Progenitor cell of endocrine pancreas (in vitro differentiated cells): ENCODE results near the gene SFTPD. TPM values are rescaled to one million over a fixed set of nuclear protein-coding genes. Genes with fewer than 3 reads are reported as not detected.

ENCODE experiments used
- DNase-seq: peaks from one replicate; pipeline ENCODE4 v3.0.0; 2021; ENCODE audit warnings: low spot score; ENCODE audit not compliant: unreplicated experiment
- H3K27ac Mint-ChIP-seq: 2 replicates; pipeline ENCODE4 v1.8.0; 2021; ENCODE audit warnings: mild to moderate bottlenecking, moderate library complexity, mixed read lengths
- H3K27me3 Mint-ChIP-seq: 2 replicates; pipeline ENCODE4 v1.8.0; 2021; ENCODE audit warnings: mixed read lengths
- H3K36me3 Mint-ChIP-seq: 2 replicates; pipeline ENCODE4 v1.8.0; 2022; ENCODE audit warnings: mixed read lengths; ENCODE audit not compliant: insufficient read depth
- H3K4me1 Mint-ChIP-seq: 2 replicates; pipeline ENCODE4 v1.8.0; 2021; ENCODE audit warnings: low read depth, mixed read lengths
- H3K4me3 Mint-ChIP-seq: 2 replicates; pipeline ENCODE4 v1.8.0; 2021; ENCODE audit warnings: low read depth, mild to moderate bottlenecking, moderate library complexity, mixed read lengths
- H3K9me3 Mint-ChIP-seq: 2 replicates; pipeline ENCODE4 v1.8.0; 2021; ENCODE audit warnings: low read depth, mixed read lengths
- total RNA-seq: library from RNA; stranded (reverse); gene quantifications from 2 replicates; pipeline ENCODE4 v1.2.1, GENCODE V29; 2021
- TF ChIP-seq, protein P1 (sequence below): fragments of 200-600 bp; sonication (generic); IDR thresholded peaks from one replicate; pipeline ENCODE4 v1.5.0; 2021; ENCODE audit warnings: antibody characterized with exemption, mild to moderate bottlenecking; ENCODE audit not compliant: unreplicated experiment

The SFTPD gene
- total RNA-seq, 1 donor from 2014 or later = 0.29 TPM

DNA sequence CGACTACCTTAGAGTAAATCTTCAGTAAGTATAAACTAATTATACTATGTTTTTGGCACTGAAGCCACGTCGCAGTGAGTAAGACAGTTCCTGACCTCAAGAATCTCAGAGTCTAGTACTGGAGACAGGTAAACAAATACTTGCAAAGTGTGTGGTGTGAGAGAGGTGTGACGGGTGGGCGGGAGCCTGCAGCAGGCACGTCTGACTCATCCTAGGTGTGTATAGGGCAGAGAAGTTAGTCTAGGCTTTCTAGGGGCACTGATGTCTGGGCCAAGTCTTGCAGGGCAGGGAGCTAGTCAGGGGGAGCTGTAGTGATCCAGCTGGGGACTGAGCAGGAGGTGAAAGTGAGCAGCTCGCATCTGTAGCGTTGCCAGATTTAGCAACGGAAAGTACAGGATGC, 35.9 kb upstream of the SFTPD start:
- Mint-ChIP-seq H3K27ac (no peak overlapping the region), H3K4me3 (no peak overlapping the region), H3K36me3 (no peaks in the 10 kb centered on the region), H3K4me1 (no peaks in the 10 kb centered on the region), H3K27me3 (peaks cover 59% of the 10 kb centered on the region), H3K9me3 (peaks cover 8% of the 10 kb centered on the region)
- DNase-seq = no peak
- TF ChIP-seq, protein P1, sequence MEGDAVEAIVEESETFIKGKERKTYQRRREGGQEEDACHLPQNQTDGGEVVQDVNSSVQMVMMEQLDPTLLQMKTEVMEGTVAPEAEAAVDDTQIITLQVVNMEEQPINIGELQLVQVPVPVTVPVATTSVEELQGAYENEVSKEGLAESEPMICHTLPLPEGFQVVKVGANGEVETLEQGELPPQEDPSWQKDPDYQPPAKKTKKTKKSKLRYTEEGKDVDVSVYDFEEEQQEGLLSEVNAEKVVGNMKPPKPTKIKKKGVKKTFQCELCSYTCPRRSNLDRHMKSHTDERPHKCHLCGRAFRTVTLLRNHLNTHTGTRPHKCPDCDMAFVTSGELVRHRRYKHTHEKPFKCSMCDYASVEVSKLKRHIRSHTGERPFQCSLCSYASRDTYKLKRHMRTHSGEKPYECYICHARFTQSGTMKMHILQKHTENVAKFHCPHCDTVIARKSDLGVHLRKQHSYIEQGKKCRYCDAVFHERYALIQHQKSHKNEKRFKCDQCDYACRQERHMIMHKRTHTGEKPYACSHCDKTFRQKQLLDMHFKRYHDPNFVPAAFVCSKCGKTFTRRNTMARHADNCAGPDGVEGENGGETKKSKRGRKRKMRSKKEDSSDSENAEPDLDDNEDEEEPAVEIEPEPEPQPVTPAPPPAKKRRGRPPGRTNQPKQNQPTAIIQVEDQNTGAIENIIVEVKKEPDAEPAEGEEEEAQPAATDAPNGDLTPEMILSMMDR = no peak

DNA sequence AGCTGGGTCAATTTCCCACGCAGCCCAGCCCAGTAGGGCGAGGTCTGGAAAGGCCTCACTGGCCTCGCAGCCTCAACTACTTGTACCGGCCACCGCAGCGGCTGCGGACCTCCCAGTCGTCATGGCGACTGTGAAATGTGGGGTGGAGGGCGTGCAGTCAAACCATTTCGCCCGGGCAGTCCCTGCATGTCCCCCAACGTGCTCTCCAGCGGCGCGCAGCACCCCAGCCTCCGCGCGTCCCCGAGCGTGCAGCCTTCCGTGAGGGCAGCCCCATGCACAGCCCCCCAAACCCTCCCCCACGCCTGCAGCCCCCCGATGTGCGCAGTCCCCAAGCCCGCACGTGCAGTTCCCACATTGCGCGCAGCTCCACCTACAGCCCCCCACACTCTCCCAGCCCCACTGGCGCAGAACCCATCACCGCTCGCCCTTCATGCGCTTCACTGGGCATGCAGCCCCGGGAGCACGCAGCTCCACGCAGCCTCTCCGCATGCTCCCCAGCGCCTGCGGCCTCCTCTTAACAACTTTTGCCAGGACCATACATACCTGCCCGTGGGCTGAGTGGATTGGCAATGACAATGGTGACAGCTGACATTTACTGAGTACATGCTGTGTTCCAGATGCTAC, 34.5 kb upstream of the SFTPD start:
- Mint-ChIP-seq H3K4me3 (peak overlapping the region; percentile 53), H3K27me3 (peaks cover 72% of the 10 kb centered on the region), H3K27ac (no peak overlapping the region), H3K9me3 (no peaks in the 10 kb centered on the region), H3K36me3 (no peaks in the 10 kb centered on the region), H3K4me1 (no peaks in the 10 kb centered on the region)
- DNase-seq = no peak
- TF ChIP-seq, protein P1 = no peak

DNA sequence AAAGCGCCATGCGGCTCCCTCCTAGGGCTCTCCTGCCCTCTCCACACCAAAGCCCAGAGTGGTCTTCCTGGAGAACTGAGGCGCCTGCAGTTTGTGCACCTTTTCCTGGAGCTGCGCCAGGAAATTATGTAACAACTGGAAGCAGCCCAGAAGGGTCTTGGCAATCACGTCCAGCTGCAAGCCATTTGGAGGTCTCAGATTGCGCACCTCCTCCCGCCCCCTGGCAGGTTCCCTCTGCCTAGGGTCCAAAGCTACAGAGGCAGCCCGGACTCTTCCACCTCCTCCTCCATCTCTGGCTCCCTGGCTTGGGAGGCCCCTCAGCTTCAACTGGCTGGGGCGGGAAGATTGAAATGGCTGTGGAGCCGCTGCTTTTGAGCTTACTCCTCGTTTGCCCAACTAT, 34.0 kb upstream of the SFTPD start:
- Mint-ChIP-seq H3K4me1 (no peaks in the 10 kb centered on the region), H3K27me3 (peaks cover 72% of the 10 kb centered on the region), H3K9me3 (no peaks in the 10 kb centered on the region), H3K36me3 (no peaks in the 10 kb centered on the region), H3K4me3 (peak overlapping the region; percentile 58), H3K27ac (no peak overlapping the region)
- TF ChIP-seq, protein P1 = no peak
- DNase-seq = no peak

DNA sequence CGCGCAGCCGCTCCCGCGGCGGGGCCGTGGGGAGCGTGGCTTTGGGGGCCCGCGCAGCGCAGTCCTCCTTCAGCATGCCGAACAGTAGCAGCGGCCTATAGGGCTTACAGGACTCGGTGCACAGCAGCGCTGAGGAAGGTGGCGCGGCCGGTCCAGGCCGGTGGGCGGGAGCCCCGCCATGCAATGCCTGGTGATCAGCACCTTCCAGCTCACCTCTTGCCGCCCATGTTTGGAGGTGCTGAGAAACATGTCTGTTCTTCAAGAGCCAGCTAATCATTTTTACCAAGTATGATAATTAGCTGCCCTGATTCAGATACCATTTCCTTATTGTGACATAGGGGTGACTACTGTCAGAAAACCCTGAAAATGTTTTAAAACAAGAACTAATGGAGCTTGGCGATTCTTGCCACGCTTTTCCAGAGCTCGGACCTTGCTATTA, 33.5 kb upstream of the SFTPD start:
- DNase-seq = no peak
- no peaks in the 10 kb centered on the region for H3K4me1 Mint-ChIP-seq
- H3K27ac Mint-ChIP-seq = no peak overlapping the region
- H3K9me3 Mint-ChIP-seq = no peaks in the 10 kb centered on the region
- H3K36me3 Mint-ChIP-seq = no peaks in the 10 kb centered on the region
- H3K27me3 Mint-ChIP-seq = peaks cover 72% of the 10 kb centered on the region
- peak overlapping the region; percentile 58 for H3K4me3 Mint-ChIP-seq
- TF ChIP-seq, protein P1 = no peak

DNA sequence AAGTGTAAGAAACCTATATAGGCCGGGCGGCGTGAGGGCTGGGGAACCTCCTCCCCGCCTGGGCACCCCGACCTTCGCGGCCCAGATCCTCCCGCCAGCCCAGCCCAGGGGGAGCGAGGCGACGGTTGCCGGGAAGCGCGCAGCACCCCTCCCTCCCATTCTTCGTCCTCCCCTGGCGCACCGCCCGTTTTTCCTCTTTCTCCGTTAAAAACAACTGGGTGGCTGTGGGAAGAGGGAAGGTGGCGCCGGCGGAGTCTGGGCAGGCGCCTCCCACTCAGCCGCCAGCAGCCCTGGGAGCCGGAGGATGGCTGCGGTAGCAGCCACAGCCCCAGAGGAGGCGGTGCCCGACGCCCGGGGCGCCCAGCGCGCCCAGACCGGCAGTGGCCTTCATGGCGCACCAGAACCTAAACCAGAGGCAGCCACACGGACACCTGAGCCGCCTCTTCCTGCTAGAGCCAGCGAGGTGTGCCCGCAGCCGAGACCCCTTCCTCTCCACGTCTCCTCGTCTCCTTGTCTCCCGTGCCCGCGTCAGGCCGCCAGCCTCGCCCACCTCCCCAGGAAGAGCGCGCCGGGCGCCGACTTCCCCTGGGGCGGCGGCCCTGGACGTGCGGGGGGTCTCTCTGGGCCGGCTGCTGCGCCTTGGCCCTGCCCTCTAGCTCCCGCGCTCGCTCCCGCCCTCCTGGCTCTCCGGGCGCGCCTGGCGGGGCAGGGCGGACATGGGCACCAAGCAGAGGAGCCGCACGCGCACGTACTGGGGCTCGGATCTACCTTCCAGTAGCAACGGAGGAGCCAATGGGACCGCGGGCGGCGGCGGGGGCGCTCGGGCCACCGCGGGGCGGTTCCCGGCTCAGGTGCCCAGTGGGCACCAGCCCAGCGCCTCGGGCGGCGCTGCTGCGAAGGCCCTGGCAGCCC, 32.8 kb upstream of the SFTPD start:
- peak; percentile 48 for DNase-seq
- Mint-ChIP-seq H3K4me3 (peak overlapping the region; percentile 78), H3K27me3 (peaks cover 67% of the 10 kb centered on the region), H3K4me1 (no peaks in the 10 kb centered on the region), H3K27ac (no peak overlapping the region), H3K9me3 (peaks cover 3% of the 10 kb centered on the region), H3K36me3 (peaks cover 1% of the 10 kb centered on the region)
- TF ChIP-seq, protein P1 = peak; percentile 26
